Effector CD8-positive, alpha-beta T cell (primary cell): Measurements from ENCODE around the gene PIWIL4.
"Not testable (repeated sequence)": the region's sequence is repeated elsewhere in the genome, so short reads cannot be mapped to it uniquely, and the experiment has no call there.

Source experiments
- DNase-seq: peaks from one replicate; lab custom pipeline; 2025; lab: John Stamatoyannopoulos, UW

Gene PIWIL4

DNA sequence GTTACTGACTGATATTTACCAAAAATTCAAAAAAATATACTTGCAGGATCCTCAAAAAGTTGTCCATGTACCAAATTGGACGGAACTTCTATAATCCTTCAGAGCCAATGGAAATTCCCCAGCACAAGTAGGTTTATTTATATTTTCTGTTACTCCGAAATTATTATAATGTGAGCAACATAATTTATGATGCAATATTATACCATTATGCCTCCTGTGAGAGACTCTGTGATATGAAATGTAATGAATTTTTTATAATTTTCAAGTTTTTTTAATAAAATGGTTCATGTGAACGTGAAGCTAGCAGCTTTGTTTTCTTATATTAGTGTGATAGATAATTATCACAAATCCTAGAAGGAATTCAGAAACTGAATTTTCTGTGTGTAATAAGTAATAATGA is 18.2 kb downstream of the PIWIL4 start:
- DNase-seq, result no peak

- no peak for DNase-seq
Observed at GRCh38 chr11:94586546-94586945, 19.4 kb downstream of the PIWIL4 start.

DNA sequence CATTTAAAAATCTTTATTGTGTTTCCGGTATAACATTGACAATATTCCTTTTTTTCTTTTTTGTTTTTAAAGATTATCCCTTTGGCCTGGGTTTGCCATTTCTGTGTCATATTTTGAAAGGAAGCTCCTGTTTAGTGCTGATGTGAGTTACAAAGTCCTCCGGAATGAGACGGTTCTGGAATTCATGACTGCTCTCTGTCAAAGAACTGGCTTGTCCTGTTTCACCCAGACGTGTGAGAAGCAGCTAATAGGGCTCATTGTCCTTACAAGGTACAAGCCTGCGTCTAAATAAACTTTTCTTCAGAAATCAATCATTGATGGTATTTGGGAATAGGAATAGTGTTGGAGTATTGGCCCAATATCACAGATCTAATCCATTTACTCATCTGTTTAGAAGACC is 19.8 kb downstream of the PIWIL4 start:
- no peak for DNase-seq

- no peak for DNase-seq
Observed at GRCh38 chr11:94588366-94588942, 21.3 kb downstream of the PIWIL4 start.

GRCh38 chr11:94590352-94591041 is 23.3 kb downstream of the PIWIL4 start:
- no peak for DNase-seq

- DNase-seq, result no peak
Observed at GRCh38 chr11:94593030-94593429, 25.9 kb downstream of the PIWIL4 start.

DNA sequence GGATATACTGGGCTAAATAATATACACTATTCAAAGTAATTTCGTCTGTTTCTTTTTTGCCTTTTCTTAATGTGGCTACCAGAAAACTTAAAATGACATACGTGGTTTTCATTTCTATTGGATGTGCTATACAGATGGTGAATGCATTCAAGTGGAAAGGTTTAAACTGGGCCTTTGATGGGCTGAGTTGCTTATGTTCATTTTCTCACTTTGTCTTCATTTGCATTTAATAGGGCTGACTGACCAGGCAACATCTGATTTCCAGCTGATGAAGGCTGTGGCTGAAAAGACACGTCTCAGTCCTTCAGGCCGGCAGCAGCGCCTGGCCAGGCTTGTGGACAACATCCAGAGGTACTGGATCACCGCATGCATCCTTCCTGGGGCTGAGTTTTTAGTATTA is 27.9 kb downstream of the PIWIL4 start:
- DNase-seq, result no peak

- no peak for DNase-seq
Observed at GRCh38 chr11:94597896-94598295, 30.7 kb downstream of the PIWIL4 start.

GRCh38 chr11:94599510-94599909 is 32.3 kb downstream of the PIWIL4 start:
- no peak for DNase-seq

GRCh38 chr11:94602430-94603372 is 35.5 kb downstream of the PIWIL4 start:
- DNase-seq, result no peak

- no peak for DNase-seq
Observed at GRCh38 chr11:94603587-94603986, 36.4 kb downstream of the PIWIL4 start.

DNA sequence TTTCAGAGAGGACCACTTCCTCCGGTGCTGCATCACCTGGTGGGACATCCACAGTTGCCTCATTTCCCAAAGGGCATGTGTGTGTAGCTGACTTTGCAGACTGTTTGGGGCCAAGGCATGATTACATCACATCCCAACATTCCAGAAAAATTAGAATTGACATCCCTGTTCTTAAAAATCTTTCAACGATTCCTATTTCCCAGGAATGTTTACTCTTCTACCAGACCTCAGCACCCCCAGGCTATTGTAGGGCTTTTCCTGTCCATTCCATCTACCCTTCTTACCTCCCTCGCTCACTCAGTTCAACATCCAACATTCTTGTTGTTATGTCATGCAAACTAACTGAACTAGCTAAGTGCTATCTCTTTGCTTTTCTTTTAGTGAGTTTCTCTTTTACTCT is 37.3 kb downstream of the PIWIL4 start:
- DNase-seq, result no peak

DNA sequence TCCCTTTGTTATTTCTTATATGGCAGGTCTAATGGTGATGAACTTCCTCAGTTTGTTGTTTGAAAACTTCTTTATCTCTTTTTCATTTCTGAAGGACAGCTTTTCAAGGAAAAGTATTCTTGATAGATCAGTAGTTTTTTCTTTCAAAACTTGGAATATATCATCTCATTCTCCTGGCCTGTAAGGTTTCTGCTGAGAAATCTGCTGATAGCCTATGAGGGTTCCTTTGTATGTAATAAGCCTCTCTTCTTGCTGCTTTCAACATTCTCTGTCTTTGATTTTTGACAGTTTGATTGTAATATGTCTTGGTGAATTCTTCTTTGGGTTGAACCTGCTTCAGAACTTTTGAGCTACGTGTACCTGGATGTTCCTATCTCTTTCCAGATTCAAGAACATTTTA is 46.0 kb downstream of the PIWIL4 start:
- no peak for DNase-seq

GRCh38 chr11:94623120-94623735 is 56.1 kb downstream of the PIWIL4 start:
- peak; percentile 3 for DNase-seq

DNA sequence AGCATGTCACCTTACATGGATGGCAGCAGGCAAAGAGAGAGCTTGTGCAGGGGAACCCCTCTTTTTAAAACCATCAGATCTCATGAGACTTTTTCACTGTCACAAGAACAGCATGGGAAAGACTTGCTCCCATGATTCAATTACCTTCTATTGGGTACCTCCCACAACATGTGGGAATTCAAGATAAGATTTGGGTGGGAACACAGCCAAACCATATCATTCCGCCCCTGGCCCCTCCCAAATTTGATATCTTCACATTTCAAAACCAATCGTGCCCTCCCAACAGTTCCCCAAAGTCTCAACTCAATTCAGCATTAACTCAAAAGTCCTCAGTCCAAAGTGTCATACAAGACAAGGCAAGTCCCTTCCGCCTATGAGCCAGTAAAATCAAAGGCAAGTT is 58.3 kb downstream of the PIWIL4 start:
- DNase-seq, result not testable (repeated sequence)

DNA sequence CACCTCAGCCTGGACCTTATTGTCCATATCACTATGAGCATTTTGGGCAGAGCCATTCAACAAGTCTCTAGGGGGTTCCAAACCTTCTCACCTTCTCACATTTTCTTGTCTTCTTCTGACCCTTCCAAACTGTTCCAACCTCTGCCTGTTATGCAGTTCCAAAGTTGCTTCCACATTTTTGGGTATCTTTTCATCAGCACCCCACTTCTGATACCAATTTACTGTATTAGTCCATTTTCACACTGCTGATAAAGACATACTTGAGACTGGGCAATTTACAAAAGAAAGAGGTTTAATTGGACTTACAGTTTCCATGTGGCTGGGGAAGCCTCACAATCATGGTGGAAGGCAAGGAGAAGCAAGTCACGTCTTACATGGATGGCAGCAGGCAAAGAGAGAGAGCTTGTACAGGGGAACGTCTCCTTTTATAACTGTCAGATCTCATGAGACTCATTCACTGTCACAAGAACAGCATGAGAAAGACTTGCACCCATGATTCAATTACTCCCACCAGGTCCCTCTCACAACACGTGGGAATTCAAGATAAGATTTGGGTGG is 59.9 kb downstream of the PIWIL4 start:
- DNase-seq, result not testable (repeated sequence)

DNA sequence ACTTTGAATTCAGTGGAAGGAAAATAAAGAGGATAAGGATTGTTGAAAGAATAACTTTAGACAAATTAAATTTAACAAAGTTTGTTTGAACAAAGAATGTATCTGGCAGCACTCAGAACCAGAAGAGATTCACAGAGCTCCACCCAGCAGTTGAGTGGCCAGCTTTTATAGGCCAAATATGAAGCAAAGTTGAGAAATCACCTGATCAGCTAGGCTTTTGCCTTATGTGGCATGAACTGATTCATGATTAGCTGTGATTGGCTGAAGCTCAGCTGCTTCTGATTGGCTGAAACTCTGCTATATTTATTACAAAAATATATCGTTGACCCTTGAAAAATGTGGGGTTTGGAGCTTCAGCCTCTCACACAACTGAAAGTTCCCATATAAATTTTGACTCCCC is 62.6 kb downstream of the PIWIL4 start:
- no peak for DNase-seq

GRCh38 chr11:94630221-94630620 is 63.1 kb downstream of the PIWIL4 start:
- DNase-seq, result no peak

- DNase-seq, result no peak
Observed at GRCh38 chr11:94632356-94632755, 65.2 kb downstream of the PIWIL4 start.

DNA sequence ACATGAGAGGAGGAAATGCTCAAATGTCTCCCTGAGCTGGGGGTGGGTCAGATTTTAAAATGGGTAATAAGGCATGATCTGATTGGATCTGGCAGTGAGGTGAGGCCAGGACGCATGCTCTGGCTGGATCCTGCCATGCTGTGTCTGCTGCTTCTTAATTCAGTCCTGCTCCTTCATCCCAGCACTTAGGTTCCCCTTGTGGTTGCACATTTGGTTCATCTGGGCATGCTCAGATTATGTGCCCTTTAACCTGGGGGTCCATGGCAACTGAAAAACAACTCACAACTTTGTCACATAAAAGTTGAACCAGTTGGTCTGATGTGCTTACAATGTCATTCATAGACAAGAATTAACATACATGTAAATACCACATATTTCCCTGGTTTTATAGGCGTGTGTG is 67.9 kb downstream of the PIWIL4 start:
- DNase-seq, result no peak

- no peak for DNase-seq
Observed at GRCh38 chr11:94636388-94636949, 69.3 kb downstream of the PIWIL4 start.
